NCI-H146 treated with DMSO at 0.1 percent for 48 hours (cell line): ENCODE results near the gene CNTROB.

ENCODE experiments used
- DNase-seq: peaks from one replicate; lab custom pipeline; 2025; ENCODE audit not compliant: unreplicated experiment; lab: John Stamatoyannopoulos, UW

Gene CNTROB, protein sequence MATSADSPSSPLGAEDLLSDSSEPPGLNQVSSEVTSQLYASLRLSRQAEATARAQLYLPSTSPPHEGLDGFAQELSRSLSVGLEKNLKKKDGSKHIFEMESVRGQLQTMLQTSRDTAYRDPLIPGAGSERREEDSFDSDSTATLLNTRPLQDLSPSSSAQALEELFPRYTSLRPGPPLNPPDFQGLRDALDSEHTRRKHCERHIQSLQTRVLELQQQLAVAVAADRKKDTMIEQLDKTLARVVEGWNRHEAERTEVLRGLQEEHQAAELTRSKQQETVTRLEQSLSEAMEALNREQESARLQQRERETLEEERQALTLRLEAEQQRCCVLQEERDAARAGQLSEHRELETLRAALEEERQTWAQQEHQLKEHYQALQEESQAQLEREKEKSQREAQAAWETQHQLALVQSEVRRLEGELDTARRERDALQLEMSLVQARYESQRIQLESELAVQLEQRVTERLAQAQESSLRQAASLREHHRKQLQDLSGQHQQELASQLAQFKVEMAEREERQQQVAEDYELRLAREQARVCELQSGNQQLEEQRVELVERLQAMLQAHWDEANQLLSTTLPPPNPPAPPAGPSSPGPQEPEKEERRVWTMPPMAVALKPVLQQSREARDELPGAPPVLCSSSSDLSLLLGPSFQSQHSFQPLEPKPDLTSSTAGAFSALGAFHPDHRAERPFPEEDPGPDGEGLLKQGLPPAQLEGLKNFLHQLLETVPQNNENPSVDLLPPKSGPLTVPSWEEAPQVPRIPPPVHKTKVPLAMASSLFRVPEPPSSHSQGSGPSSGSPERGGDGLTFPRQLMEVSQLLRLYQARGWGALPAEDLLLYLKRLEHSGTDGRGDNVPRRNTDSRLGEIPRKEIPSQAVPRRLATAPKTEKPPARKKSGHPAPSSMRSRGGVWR

GRCh38 chr17:7931709-7932482 is at the start of gene CNTROB, which contains the start of gene TRAPPC1:
Gene CNTROB (plus strand): TSS chr17:7932206. CDS start chr17:7933080, 874 bp downstream.
Gene TRAPPC1 (minus strand): TSS chr17:7931946. CDS start chr17:7931829, 117 bp downstream.
- DNase-seq, result peak; percentile 96

- no peak for DNase-seq
Measured at GRCh38 chr17:7882629-7883028, 49.4 kb upstream of the CNTROB start.

DNA sequence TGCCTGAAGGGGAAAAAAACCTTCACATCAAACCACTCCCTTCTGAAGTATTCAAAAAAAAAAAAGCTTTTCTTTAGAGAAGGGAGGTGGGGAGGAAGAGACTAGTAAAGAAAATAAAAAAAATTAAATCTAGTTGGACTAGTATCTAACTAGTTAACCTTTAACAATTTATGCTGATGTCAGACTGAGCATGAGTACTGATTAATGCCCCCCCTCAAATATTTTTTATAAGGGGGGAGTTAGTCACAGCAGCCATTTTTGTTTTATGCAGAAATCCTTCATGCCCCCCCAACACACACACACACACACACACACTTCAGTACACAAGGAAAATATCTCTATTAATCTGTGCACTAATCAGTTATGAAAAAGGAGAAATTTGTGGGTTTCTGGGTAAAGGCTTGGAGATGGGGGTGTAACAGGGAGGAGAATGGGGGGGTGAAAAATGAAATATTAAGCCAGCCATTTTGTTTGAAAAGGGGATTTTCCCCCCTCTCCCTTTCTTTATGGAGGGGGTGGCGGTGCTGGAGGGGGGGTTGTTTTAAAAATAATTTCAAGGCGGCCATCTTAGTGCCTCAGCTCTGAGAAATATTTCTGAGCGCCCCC is 48.1 kb upstream of the CNTROB start:
- no peak for DNase-seq

- DNase-seq, result no peak
Measured at GRCh38 chr17:7884581-7885366, 47.2 kb upstream of the CNTROB start.

DNA sequence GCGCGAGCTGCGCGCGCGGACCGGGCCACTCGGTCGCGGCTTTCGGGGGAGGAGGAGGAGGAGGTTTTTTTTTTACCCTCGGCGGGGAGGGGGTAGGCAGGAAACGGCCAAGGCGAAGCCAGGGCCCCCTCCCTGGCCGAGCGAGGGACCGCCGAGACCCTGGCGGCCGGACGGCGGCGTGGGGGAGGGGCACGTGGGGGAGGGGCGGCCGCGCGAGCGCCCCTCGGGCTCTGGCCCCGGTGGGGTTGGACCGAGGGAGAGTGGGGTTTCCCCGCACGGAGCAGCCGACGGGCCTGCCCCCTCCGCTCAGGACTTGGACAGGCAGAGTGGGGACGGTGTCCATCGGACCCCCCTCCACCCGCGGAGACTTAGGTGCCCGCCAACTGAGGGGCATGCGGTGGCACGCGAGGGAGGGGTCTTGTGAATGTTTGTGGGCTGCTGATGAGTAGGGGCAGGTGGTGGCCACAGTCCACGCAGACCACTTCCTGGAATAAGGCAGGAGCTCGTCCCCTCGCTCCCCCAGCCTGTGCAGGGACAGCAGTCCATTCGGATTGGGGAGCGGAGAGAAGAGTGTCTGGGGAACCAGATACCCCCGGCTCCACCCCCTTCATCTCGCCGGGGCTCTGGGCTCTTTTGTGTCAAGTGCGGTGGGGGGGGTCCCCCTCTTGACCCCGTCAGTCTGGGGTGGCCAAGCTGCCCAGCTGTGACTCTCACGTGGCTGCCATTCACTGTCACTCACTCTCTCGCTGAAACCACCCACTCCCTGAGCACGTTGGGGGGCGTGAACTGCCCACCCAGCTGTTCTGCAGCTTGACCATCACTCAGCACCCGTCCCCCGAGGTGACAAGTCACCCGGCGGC is 46.4 kb upstream of the CNTROB start:
- DNase-seq, result peak; percentile 55

GRCh38 chr17:7886227-7887037 is 45.6 kb upstream of the CNTROB start:
- DNase-seq, result peak; percentile 16

DNA sequence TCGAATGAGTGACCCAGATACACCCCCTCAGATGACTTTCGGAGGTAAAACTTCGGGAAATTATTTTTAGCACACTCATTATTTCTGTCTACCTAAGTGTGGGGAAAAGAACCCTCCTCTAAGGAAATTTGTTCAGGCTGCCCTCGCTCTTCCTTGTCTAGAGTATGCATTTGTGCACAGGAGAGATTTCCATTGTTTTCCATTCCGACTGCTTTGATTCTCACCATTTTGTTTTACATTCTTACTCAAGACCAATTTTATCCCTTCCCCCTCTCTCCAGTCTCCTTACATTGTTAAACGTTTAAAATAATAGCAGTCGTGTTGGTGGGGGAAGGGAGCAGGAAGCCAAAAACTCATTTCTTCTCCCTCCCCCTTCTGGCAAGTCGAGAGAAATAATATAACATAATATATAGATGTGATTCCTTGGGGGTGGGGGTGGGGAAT is 44.9 kb upstream of the CNTROB start:
- DNase-seq, result no peak

DNA sequence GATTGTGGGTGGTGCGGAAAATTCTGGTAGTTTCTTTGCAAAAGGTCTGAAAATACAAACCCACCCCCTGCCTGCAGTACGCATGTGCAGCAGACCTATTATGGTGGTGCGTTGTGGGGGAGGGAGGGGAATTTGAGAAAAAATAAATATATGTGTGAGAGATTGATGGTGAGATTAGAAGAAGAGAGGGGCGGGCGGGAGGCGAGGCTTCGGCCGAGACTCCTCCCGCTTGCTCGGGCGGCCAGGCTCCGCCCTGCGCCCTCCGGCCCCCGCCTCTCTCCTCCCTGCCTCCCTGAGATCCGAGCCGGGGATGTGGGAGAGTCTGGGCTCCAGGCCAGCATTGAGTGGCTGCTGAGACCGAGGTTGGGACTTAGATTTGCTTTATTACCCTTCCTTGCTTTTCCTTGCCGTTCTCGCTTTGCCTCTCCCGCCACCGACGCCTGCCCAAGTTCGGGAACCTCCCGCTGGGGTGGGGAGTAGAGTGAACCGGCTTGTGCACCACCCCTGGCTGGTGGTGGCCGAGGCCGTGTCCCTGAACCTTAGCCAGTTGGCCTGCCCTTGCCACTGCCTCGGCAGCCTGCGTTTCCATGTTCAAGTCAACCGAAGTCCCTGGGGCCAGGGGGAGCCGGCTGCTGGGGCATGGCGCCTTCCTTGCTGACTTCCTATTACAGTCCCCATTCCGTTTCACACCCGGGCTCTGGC is 44.4 kb upstream of the CNTROB start:
- DNase-seq, result peak; percentile 86

DNA sequence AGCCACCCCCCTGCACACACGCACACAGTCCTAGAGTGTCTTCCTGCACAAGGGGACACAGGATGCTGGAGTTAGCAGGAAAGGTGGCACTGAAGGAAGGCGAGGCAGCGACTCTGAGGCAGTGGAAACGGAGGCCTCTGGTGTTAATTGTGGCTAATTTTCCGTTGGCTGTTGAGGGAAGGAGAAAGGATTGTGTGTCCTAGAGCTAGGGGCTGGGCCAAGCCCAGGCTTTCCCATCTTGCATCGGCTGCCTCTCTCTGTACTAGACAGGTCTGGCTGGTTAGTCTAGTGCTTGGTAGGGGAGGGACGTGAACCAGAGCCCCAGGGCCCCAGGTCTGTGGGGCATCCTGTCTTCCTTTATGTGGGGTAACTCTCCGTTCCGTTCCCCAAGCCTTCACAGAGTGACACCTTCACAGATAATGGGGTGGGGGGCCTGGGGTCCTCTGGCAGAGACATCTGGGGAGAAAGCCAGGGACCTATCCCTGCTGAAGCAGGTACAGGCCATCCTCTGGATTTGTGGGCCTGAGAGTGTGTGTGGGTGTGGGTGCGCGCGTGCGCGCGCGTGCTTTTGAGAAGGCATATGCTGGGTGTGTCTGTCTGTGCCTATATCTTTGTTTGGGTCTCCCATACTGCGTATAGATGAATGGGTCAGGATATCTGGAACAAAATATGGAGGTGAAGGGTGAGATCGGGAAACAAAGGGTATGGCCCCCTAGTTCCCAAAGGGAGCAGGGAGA is 43.7 kb upstream of the CNTROB start, which contains the start of gene CHD3:
TSS of gene CHD3 (plus strand) at position 606 of the 737 bp plus-strand sequence. CDS start 212 bp downstream, outside the sequence.
- DNase-seq, result no peak

DNA sequence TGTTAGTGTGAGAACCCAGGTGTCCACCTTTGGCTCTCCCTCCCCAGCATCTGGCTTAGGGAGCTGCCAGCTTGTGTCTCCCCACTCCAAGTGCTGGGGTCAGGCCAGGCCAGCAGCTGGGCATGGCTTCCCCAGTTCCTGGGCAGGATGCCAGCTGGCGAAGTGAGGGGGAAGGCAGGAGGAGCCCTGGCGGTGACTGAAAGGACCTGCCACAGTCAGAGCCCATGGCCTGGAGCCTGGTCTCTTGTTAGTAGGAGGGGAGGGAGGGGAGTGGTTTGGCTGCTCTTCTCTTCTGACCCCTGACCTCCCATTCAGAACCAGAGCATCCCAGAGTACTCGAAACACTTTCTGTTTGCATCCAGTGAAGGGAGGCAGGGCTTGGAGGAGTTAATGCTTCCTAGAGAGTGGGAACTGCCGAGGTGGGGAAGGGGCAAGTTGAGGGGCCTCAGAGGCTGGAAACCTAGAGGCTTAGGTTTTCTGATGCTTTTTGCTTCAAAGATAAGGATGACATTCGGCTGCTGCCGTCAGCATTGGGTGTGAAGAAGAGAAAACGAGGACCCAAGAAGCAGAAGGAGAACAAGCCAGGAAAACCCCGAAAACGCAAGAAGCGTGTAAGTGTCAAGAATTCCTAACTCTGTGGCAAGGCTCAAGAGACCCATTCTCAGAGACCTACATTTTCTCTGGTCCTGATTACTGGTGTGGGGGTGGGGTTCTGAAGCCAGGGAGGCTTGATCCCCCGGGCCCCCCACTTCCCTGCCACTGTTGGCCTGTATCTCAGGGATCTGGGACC is 42.6 kb upstream of the CNTROB start:
- DNase-seq, result peak; percentile 69

DNA sequence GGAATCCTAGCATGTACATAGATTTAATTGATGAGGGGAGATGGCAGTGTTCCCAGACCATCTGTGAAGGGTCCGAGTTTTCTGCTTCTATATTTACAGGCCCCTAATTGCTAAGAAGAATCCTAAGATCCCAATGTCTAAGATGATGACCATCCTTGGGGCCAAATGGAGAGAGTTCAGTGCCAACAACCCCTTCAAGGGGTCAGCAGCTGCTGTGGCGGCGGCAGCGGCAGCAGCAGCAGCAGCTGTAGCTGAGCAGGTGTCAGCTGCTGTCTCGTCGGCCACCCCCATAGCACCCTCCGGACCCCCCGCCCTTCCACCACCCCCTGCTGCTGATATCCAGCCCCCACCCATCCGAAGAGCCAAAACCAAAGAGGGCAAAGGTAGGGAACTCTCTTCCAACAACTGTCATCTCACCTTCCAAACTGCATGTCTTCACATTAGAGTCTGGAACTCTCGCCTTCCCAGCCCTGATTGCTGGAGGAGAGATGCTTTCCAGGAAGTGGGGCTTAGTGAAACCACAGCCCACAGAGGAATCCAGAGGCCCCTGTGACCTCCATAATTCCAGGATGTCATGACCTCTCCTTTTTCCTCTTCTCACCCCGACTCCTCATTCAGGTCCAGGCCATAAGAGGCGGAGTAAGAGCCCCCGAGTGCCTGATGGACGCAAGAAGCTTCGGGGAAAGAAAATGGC is 38.7 kb upstream of the CNTROB start:
- DNase-seq, result no peak

DNA sequence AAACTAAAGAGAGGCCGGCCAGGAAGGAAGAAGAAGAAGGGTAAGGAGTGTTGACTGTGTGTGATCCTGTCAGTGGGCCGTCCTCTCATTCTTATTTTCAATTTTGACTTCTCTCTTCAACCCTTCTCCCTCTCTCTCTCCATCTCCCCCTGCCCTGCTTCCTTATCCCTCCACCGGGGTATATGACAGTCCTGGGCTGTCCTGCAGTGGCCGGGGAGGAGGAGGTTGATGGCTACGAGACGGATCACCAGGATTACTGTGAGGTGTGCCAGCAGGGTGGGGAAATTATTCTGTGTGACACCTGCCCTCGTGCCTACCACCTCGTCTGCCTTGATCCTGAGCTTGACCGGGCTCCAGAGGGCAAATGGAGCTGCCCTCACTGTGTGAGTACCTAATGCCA is 37.8 kb upstream of the CNTROB start:
- DNase-seq, result no peak

GRCh38 chr17:7894866-7895265 is 37.1 kb upstream of the CNTROB start:
- no peak for DNase-seq

DNA sequence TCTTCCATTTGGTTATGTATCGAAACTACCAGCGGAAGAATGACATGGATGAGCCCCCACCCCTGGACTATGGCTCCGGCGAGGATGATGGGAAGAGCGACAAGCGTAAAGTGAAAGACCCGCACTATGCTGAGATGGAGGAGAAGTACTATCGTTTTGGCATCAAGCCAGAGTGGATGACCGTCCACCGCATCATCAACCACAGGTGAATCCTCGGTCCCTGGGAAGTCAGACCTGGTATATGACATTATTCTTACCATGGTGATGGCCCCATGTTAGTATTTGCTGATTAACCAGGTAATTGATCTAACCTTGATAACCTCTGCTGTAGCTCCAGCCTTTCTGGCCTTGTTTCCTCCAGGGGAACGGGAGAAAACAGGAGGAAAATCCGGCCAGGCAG is 34.9 kb upstream of the CNTROB start:
- no peak for DNase-seq

GRCh38 chr17:7897773-7898172 is 34.2 kb upstream of the CNTROB start:
- no peak for DNase-seq
